Measurements from ENCODE around the gene TEKT5.

- no peak for TF ChIP-seq EZH2 (IDR thresholded peaks at IDR 0.05)
- TF ChIP-seq CTCF (IDR thresholded peaks at IDR 0.05): no peak
Observed at GRCh38 chr16:10675861-10676260, 18.9 kb downstream of the TEKT5 start.
